Activated naive CD8-positive, alpha-beta T cell treated with anti-CD3 and anti-CD28 coated beads, Interleukin-2, amount 10 ng/mL, durations not matched to agents 7 days and 5 days (primary cell): ENCODE results near the gene ITGB3BP. TPM values are rescaled to one million over a fixed set of nuclear protein-coding genes. Genes with fewer than 3 reads are reported as not detected.
A peak's percentile ranks its signal among the peaks of the same experiment; 100 is the strongest.

Source experiments
- ATAC-seq: fragments of 150-1000 bp; cut with Tn5 transposase; one replicate; pipeline ENCODE4 v1.10.0; 2021; ENCODE audit warnings: low read depth, moderate library complexity
- POLR2A ChIA-PET: fragments of 350-600 bp; sonication (Branson Sonifier 250); formaldehyde crosslinking; loops from one replicate; lab custom pipeline; 2021; ENCODE audit warnings: antibody characterized with exemption; lab: Charles Lee
- DNase-seq: peaks from one replicate; pipeline ENCODE4 v3.0.0; 2021
- H3K27ac Mint-ChIP-seq: one replicate; pipeline ENCODE4 v1.8.0; 2022; ENCODE audit warnings: mild to moderate bottlenecking, mixed read lengths
- H3K27me3 Mint-ChIP-seq: one replicate; pipeline ENCODE4 v1.8.0; 2022; ENCODE audit warnings: mild to moderate bottlenecking, moderate library complexity, mixed read lengths
- H3K36me3 Mint-ChIP-seq: one replicate; pipeline ENCODE4 v1.8.0; 2021; ENCODE audit warnings: mild to moderate bottlenecking, mixed read lengths
- H3K4me1 Mint-ChIP-seq: one replicate; pipeline ENCODE4 v1.8.0; 2021; ENCODE audit warnings: mixed read lengths
- H3K4me3 Mint-ChIP-seq: one replicate; pipeline ENCODE4 v1.8.0; 2022; ENCODE audit warnings: mild to moderate bottlenecking, moderate library complexity, mixed read lengths
- H3K9me3 Mint-ChIP-seq: one replicate; pipeline ENCODE4 v1.8.0; 2021; ENCODE audit warnings: mixed read lengths
- total RNA-seq, 2 experiments: library from RNA; stranded (reverse); gene quantifications; one replicate each; pipeline ENCODE4 v1.2.3, GENCODE V29; 2021

ITGB3BP gene
- total RNA-seq, 2 experiments from 2014 or later = 47.0 to 49.4 TPM

GRCh38 chr1:63537006-63537405 is 14.0 kb upstream of the ITGB3BP start:
- POLR2A ChIA-PET = no interaction called here
- Mint-ChIP-seq H3K27ac (no peak overlapping the region), H3K4me1 (no peaks in the 10 kb centered on the region), H3K9me3 (no peaks in the 10 kb centered on the region), H3K36me3 (peaks cover 2% of the 10 kb centered on the region), H3K4me3 (no peak overlapping the region), H3K27me3 (no peaks in the 10 kb centered on the region)
- no peak for DNase-seq
- no peak for ATAC-seq

- Mint-ChIP-seq H3K4me1 (no peaks in the 10 kb centered on the region), H3K4me3 (no peak overlapping the region), H3K27ac (no peak overlapping the region), H3K27me3 (no peaks in the 10 kb centered on the region), H3K9me3 (no peaks in the 10 kb centered on the region), H3K36me3 (no peaks in the 10 kb centered on the region)
- DNase-seq = no peak
- ATAC-seq = no peak
- POLR2A ChIA-PET = no interaction called here
Observed at GRCh38 chr1:63534406-63534805, 11.4 kb upstream of the ITGB3BP start.

- Mint-ChIP-seq H3K36me3 (no peaks in the 10 kb centered on the region), H3K9me3 (no peaks in the 10 kb centered on the region), H3K27me3 (no peaks in the 10 kb centered on the region), H3K4me1 (no peaks in the 10 kb centered on the region), H3K27ac (no peak overlapping the region), H3K4me3 (no peak overlapping the region)
- POLR2A ChIA-PET = no interaction called here
- DNase-seq = no peak
- no peak for ATAC-seq
Observed at GRCh38 chr1:63533931-63534330, 10.9 kb upstream of the ITGB3BP start.

GRCh38 chr1:63532727-63533126 is 9.7 kb upstream of the ITGB3BP start:
- Mint-ChIP-seq H3K27ac (no peak overlapping the region), H3K27me3 (no peaks in the 10 kb centered on the region), H3K4me3 (no peak overlapping the region), H3K4me1 (no peaks in the 10 kb centered on the region), H3K9me3 (no peaks in the 10 kb centered on the region), H3K36me3 (no peaks in the 10 kb centered on the region)
- POLR2A ChIA-PET = no interaction called here
- DNase-seq (no peak), ATAC-seq (no peak)

- ATAC-seq (no peak), DNase-seq (no peak)
- Mint-ChIP-seq H3K4me1 (peaks cover 25% of the 10 kb centered on the region), H3K27me3 (no peaks in the 10 kb centered on the region), H3K4me3 (peak overlapping the region; percentile 88), H3K36me3 (peaks cover 1% of the 10 kb centered on the region), H3K9me3 (no peaks in the 10 kb centered on the region), H3K27ac (peak overlapping the region; percentile 28)
- POLR2A ChIA-PET = no interaction called here
Observed at GRCh38 chr1:63524201-63524600, 1.2 kb upstream of the ITGB3BP start.

GRCh38 chr1:63523738-63524137 is 713 bp upstream of the ITGB3BP start:
- Mint-ChIP-seq H3K9me3 (no peaks in the 10 kb centered on the region), H3K27me3 (no peaks in the 10 kb centered on the region), H3K36me3 (peaks cover 1% of the 10 kb centered on the region), H3K27ac (peak overlapping the region; percentile 91), H3K4me3 (peak overlapping the region; percentile 88), H3K4me1 (peaks cover 25% of the 10 kb centered on the region)
- DNase-seq = no peak
- POLR2A ChIA-PET = interaction anchor here (0.6 kb wide), 1 partner anchor 41 kb away, joined by 3 read pairs; no protein-coding TSS in a partner anchor
- ATAC-seq = peak; percentile 19

GRCh38 chr1:63516629-63517028 is 6.4 kb downstream of the ITGB3BP start:
- POLR2A ChIA-PET = no interaction called here
- H3K4me1 Mint-ChIP-seq = peaks cover 10% of the 10 kb centered on the region
- no peak overlapping the region for H3K4me3 Mint-ChIP-seq
- no peak for ATAC-seq
- H3K27ac Mint-ChIP-seq = no peak overlapping the region
- no peak for DNase-seq
- H3K27me3 Mint-ChIP-seq = no peaks in the 10 kb centered on the region
- peaks cover 20% of the 10 kb centered on the region for H3K36me3 Mint-ChIP-seq
- H3K9me3 Mint-ChIP-seq = no peaks in the 10 kb centered on the region

- no peak overlapping the region for H3K4me3 Mint-ChIP-seq
- H3K4me1 Mint-ChIP-seq = peaks cover 2% of the 10 kb centered on the region
- DNase-seq = no peak
- ATAC-seq = no peak
- peaks cover 20% of the 10 kb centered on the region for H3K36me3 Mint-ChIP-seq
- POLR2A ChIA-PET = no interaction called here
- H3K27ac Mint-ChIP-seq = no peak overlapping the region
- H3K9me3 Mint-ChIP-seq = no peaks in the 10 kb centered on the region
- no peaks in the 10 kb centered on the region for H3K27me3 Mint-ChIP-seq
Observed at GRCh38 chr1:63512584-63512983, 10.4 kb downstream of the ITGB3BP start.

- no peak for DNase-seq
Observed at GRCh38 chr1:63509718-63510117, 13.3 kb downstream of the ITGB3BP start.

GRCh38 chr1:63506782-63507181 is 16.2 kb downstream of the ITGB3BP start:
- H3K9me3 Mint-ChIP-seq = peaks cover 3% of the 10 kb centered on the region
- H3K27me3 Mint-ChIP-seq = no peaks in the 10 kb centered on the region
- H3K4me1 Mint-ChIP-seq = no peaks in the 10 kb centered on the region
- H3K4me3 Mint-ChIP-seq = no peak overlapping the region
- no peak overlapping the region for H3K27ac Mint-ChIP-seq
- peaks cover 29% of the 10 kb centered on the region for H3K36me3 Mint-ChIP-seq
- DNase-seq (no peak), ATAC-seq (no peak)
- POLR2A ChIA-PET = no interaction called here

More at GRCh38 chr1:63509718-63510117, 13.3 kb downstream of the ITGB3BP start:
- Mint-ChIP-seq H3K4me1 (no peaks in the 10 kb centered on the region), H3K27me3 (no peaks in the 10 kb centered on the region), H3K36me3 (peaks cover 23% of the 10 kb centered on the region), H3K9me3 (peaks cover 1% of the 10 kb centered on the region), H3K27ac (no peak overlapping the region), H3K4me3 (no peak overlapping the region)
- no peak for ATAC-seq
- POLR2A ChIA-PET = no interaction called here

GRCh38 chr1:63501256-63501655 is 21.8 kb downstream of the ITGB3BP start:
- POLR2A ChIA-PET = no interaction called here
- ATAC-seq (no peak), DNase-seq (no peak)
- no peaks in the 10 kb centered on the region for H3K27me3 Mint-ChIP-seq
- H3K9me3 Mint-ChIP-seq = peaks cover 3% of the 10 kb centered on the region
- H3K4me1 Mint-ChIP-seq = peaks cover 3% of the 10 kb centered on the region
- peak overlapping the region; percentile 5 for H3K27ac Mint-ChIP-seq
- peaks cover 41% of the 10 kb centered on the region for H3K36me3 Mint-ChIP-seq
- H3K4me3 Mint-ChIP-seq = no peak overlapping the region

GRCh38 chr1:63498106-63498505 is 24.9 kb downstream of the ITGB3BP start:
- no peak for ATAC-seq
- H3K36me3 Mint-ChIP-seq = peaks cover 27% of the 10 kb centered on the region

GRCh38 chr1:63497577-63497976 is 25.4 kb downstream of the ITGB3BP start:
- H3K4me1 Mint-ChIP-seq = peaks cover 3% of the 10 kb centered on the region
- POLR2A ChIA-PET = no interaction called here
- no peak overlapping the region for H3K4me3 Mint-ChIP-seq
- DNase-seq (no peak), ATAC-seq (no peak)
- peaks cover 29% of the 10 kb centered on the region for H3K36me3 Mint-ChIP-seq
- H3K27me3 Mint-ChIP-seq = no peaks in the 10 kb centered on the region
- H3K27ac Mint-ChIP-seq = no peak overlapping the region
- peaks cover 2% of the 10 kb centered on the region for H3K9me3 Mint-ChIP-seq

More at GRCh38 chr1:63498106-63498505, 24.9 kb downstream of the ITGB3BP start:
- Mint-ChIP-seq H3K4me1 (peaks cover 3% of the 10 kb centered on the region), H3K27ac (no peak overlapping the region), H3K9me3 (peaks cover 2% of the 10 kb centered on the region), H3K4me3 (no peak overlapping the region), H3K27me3 (no peaks in the 10 kb centered on the region)
- POLR2A ChIA-PET = no interaction called here
- DNase-seq = no peak

- no peaks in the 10 kb centered on the region for H3K27me3 Mint-ChIP-seq
- POLR2A ChIA-PET = no interaction called here
- no peaks in the 10 kb centered on the region for H3K9me3 Mint-ChIP-seq
- H3K4me3 Mint-ChIP-seq = no peak overlapping the region
- no peaks in the 10 kb centered on the region for H3K4me1 Mint-ChIP-seq
- H3K27ac Mint-ChIP-seq = no peak overlapping the region
- ATAC-seq = no peak
- no peak for DNase-seq
- peaks cover 15% of the 10 kb centered on the region for H3K36me3 Mint-ChIP-seq
Observed at GRCh38 chr1:63487336-63488065, 35.5 kb downstream of the ITGB3BP start.
